Right ventricle myocardium inferior (tissue), 1 donor: ENCODE measurements around the gene TLCD1. TPM values are rescaled to one million over a fixed set of nuclear protein-coding genes. Genes with fewer than 3 reads are reported as not detected.

Experiments used
- ATAC-seq: fragments of 200-7000 bp; cut with Tn5 transposase; one replicate; pipeline ENCODE4 v1.9.1; 2020; ENCODE audit warnings: mild to moderate bottlenecking, moderate library complexity
- DNase-seq: peaks from one replicate; pipeline ENCODE4 v3.0.0; 2021; ENCODE audit errors: missing footprints
- intact Hi-C: fragments of 100-400 bp; cut with DNase I; formaldehyde crosslinking; loops from one replicate; pipeline ENCODE4 v1.11.0; 2022
- long read RNA-seq: library from polyadenylated mRNA; unstranded; transcript quantifications from one replicate; pipeline ENCODE4 v2.0.0, GENCODE V29; 2021
- total RNA-seq: library from RNA; stranded (reverse); fragmentation: NEBNext Ultra II Directional; extraction: Animal tissue kit (Norgen Biotek cat#: 25700); gene quantifications from one replicate; pipeline ENCODE4 v1.2.1, GENCODE V29; 2021
- donor health status: DM: no; HTN: yes; CAD: no; lungs with severe emphysema.

The TLCD1 gene
- 2.4 TPM for total RNA-seq
- long read RNA-seq = 0 reads

- ATAC-seq (peak; percentile 64), DNase-seq (peak; percentile 87)
- intact Hi-C loops = loop anchor here (5.0 kb wide), 1 partner anchor 176 kb away; the partner anchor contains the start of gene DHRS13
These were observed at the start of gene TLCD1 for GRCh38 chr17:28726226-28726626. Gene TLCD1 (minus strand): TSS chr17:28726233. CDS start chr17:28726097, 136 bp downstream.

- no peak for ATAC-seq
- intact Hi-C loops = no loop called here
These were observed 48.2 kb upstream of the TLCD1 start for GRCh38 chr17:28774206-28774605.

GRCh38 chr17:28773736-28774135 is 47.7 kb upstream of the TLCD1 start:
- no peak for DNase-seq
- intact Hi-C loops = no loop called here
- ATAC-seq = no peak

More at GRCh38 chr17:28774206-28774605, 48.2 kb upstream of the TLCD1 start:
- no peak for DNase-seq

- ATAC-seq = no peak
- no peak for DNase-seq
- intact Hi-C loops = loop anchor here (5.0 to 10.0 kb wide), 2 partner anchors 80 to 132 kb away; partner anchors contain the start of genes FAM222B and FLOT2
These were observed 39.0 kb upstream of the TLCD1 start for GRCh38 chr17:28765038-28765437.

GRCh38 chr17:28763804-28764266 is 37.8 kb upstream of the TLCD1 start:
- ATAC-seq = no peak
- DNase-seq = no peak
- intact Hi-C loops = loop anchor here (10.0 kb wide), 1 partner anchor 81 kb away; the partner anchor contains the start of gene FAM222B

GRCh38 chr17:28763137-28763799 is 37.2 kb upstream of the TLCD1 start:
- intact Hi-C loops = loop anchor here (10.0 kb wide), 1 partner anchor 82 kb away; the partner anchor contains the start of gene FAM222B

GRCh38 chr17:28760601-28761562 is 34.8 kb upstream of the TLCD1 start:
- intact Hi-C loops = loop anchor here (10.0 kb wide), 1 partner anchor 84 kb away; the partner anchor contains the start of gene FAM222B
- peak; percentile 89 for DNase-seq
- ATAC-seq = peak; percentile 61

More at GRCh38 chr17:28763137-28763799, 37.2 kb upstream of the TLCD1 start:
- ATAC-seq = no peak
- no peak for DNase-seq

GRCh38 chr17:28759256-28759865 is 33.3 kb upstream of the TLCD1 start:
- DNase-seq (no peak), ATAC-seq (no peak)
- intact Hi-C loops = no loop called here

- no peak for DNase-seq
- intact Hi-C loops = no loop called here
- no peak for ATAC-seq
These were observed 32.5 kb upstream of the TLCD1 start for GRCh38 chr17:28758411-28759121.

GRCh38 chr17:28756049-28756804 is 30.2 kb upstream of the TLCD1 start:
- DNase-seq (no peak), ATAC-seq (no peak)
- intact Hi-C loops = no loop called here

- DNase-seq (no peak), ATAC-seq (no peak)
- intact Hi-C loops = no loop called here
These were observed 29.5 kb upstream of the TLCD1 start for GRCh38 chr17:28755486-28755885.

GRCh38 chr17:28751600-28752366 is 25.8 kb upstream of the TLCD1 start:
- no peak for DNase-seq
- no peak for ATAC-seq
- intact Hi-C loops = no loop called here

GRCh38 chr17:28750178-28751047 is 24.4 kb upstream of the TLCD1 start:
- DNase-seq = peak; percentile 96
- peak; percentile 86 for ATAC-seq
- intact Hi-C loops = loop anchor here (1.0 kb wide), 1 partner anchor 23 kb away; no protein-coding TSS in a partner anchor

GRCh38 chr17:28749516-28750177 is 23.6 kb upstream of the TLCD1 start:
- DNase-seq (no peak), ATAC-seq (no peak)
- intact Hi-C loops = loop anchor here (1.0 kb wide), 1 partner anchor 22 kb away; no protein-coding TSS in a partner anchor

- ATAC-seq = no peak
- no peak for DNase-seq
- intact Hi-C loops = no loop called here
These were observed 23.0 kb upstream of the TLCD1 start for GRCh38 chr17:28748852-28749515.
